ENCODE data around the gene MYF5.

The MYF5 gene

GRCh38 chr12:80707830-80708258, 8.9 kb upstream of the MYF5 start:
- no peak for DNase-seq (ENCODE audit: low read depth)

GRCh38 chr12:80708259-80708974, 8.3 kb upstream of the MYF5 start:
- no peak for DNase-seq (ENCODE audit: low read depth)

GRCh38 chr12:80708975-80709328, 7.8 kb upstream of the MYF5 start:
- no peak for DNase-seq (ENCODE audit: low read depth)

- DNase-seq (ENCODE audit: low read depth): no peak
Observed at GRCh38 chr12:80709811-80710726, 6.6 kb upstream of the MYF5 start.

GRCh38 chr12:80710727-80711449, 5.8 kb upstream of the MYF5 start:
- DNase-seq (ENCODE audit: low read depth): no peak

GRCh38 chr12:80711866-80712265, 4.8 kb upstream of the MYF5 start:
- no peak for DNase-seq (ENCODE audit: low read depth)

- no peak for DNase-seq (ENCODE audit: low read depth)
Observed at GRCh38 chr12:80712866-80713265, 3.8 kb upstream of the MYF5 start.

GRCh38 chr12:80713419-80713818, 3.3 kb upstream of the MYF5 start:
- no peak for DNase-seq (ENCODE audit: low read depth)

GRCh38 chr12:80714055-80714454, 2.7 kb upstream of the MYF5 start:
- DNase-seq (ENCODE audit: low read depth): no peak

- no peak for DNase-seq (ENCODE audit: low read depth)
Observed at GRCh38 chr12:80714846-80715245, 1.9 kb upstream of the MYF5 start.

GRCh38 chr12:80715713-80716249, 931 bp upstream of the MYF5 start:
- DNase-seq (ENCODE audit: low read depth): no peak

GRCh38 chr12:80717856-80718255, 1.1 kb downstream of the MYF5 start:
- DNase-seq (ENCODE audit: low read depth): no peak

- no peak for DNase-seq (ENCODE audit: low read depth)
Observed at GRCh38 chr12:80720516-80720915, 3.8 kb downstream of the MYF5 start.

GRCh38 chr12:80721326-80721725, 4.6 kb downstream of the MYF5 start:
- DNase-seq (ENCODE audit: low read depth): no peak

GRCh38 chr12:80745851-80746505, 29.3 kb downstream of the MYF5 start:
- DNase-seq (ENCODE audit: low read depth): no peak

GRCh38 chr12:80747800-80748199, 31.1 kb downstream of the MYF5 start:
- DNase-seq (ENCODE audit: low read depth): no peak

- no peak for DNase-seq (ENCODE audit: low read depth)
Observed at GRCh38 chr12:80749456-80749855, 32.7 kb downstream of the MYF5 start.

- no peak for DNase-seq (ENCODE audit: low read depth)
Observed at GRCh38 chr12:80752464-80752863, 35.8 kb downstream of the MYF5 start.

- DNase-seq (ENCODE audit: low read depth): no peak
Observed at GRCh38 chr12:80754274-80754673, 37.6 kb downstream of the MYF5 start.

GRCh38 chr12:80756875-80757274, 40.2 kb downstream of the MYF5 start:
- peak; percentile 17 for DNase-seq (ENCODE audit: low read depth)

- DNase-seq (ENCODE audit: low read depth): no peak
Observed at GRCh38 chr12:80761838-80762237, 45.1 kb downstream of the MYF5 start.

- DNase-seq (ENCODE audit: low read depth): no peak
Observed at GRCh38 chr12:80763874-80764273, 47.2 kb downstream of the MYF5 start.
